NCI-H748 treated with DMSO at 0.1 percent for 48 hours (cell line): ENCODE data around the gene C19orf73.

Experiments
- DNase-seq: peaks from one replicate; lab custom pipeline; 2025; lab: John Stamatoyannopoulos, UW

C19orf73 gene

DNA sequence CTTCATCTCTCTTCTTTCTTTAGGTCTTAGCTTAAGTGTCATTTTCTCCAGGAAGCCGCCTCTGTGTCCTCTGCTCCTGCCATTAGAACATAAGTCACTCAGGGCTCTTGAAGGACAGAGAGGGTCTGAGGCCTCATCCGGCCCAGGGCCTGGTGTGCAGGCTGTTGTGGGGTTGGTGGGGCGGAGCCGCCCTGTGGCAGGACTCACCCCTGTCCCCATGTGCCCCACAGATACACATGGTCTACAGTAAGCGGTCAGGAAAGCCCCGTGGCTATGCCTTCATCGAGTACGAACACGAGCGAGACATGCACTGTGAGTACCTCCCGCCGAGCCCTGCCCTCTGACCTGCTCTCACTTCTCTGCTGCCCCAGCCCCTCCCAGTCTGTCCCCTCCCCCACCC is 17.8 kb downstream of the C19orf73 start:
- DNase-seq: no peak

DNA sequence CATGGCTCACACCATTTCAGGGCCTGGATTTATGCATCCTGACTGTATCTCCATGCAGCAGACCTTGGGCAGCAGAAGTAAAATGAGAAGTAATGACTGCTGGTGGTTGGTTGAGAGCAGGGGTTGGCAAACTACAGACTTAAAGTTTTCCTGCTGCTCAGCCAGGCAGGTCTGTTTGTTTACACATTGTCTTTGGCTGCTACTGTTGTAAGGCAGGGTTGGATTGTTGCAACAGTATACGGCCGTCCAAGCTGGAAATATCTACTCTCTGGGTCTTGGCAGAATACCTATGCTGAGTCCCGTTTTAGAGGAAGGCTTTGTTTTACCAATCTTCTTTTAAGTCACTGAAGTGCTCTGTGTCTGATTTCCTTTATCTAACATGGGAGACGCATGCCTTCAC is 20.1 kb downstream of the C19orf73 start:
- no peak for DNase-seq

DNA sequence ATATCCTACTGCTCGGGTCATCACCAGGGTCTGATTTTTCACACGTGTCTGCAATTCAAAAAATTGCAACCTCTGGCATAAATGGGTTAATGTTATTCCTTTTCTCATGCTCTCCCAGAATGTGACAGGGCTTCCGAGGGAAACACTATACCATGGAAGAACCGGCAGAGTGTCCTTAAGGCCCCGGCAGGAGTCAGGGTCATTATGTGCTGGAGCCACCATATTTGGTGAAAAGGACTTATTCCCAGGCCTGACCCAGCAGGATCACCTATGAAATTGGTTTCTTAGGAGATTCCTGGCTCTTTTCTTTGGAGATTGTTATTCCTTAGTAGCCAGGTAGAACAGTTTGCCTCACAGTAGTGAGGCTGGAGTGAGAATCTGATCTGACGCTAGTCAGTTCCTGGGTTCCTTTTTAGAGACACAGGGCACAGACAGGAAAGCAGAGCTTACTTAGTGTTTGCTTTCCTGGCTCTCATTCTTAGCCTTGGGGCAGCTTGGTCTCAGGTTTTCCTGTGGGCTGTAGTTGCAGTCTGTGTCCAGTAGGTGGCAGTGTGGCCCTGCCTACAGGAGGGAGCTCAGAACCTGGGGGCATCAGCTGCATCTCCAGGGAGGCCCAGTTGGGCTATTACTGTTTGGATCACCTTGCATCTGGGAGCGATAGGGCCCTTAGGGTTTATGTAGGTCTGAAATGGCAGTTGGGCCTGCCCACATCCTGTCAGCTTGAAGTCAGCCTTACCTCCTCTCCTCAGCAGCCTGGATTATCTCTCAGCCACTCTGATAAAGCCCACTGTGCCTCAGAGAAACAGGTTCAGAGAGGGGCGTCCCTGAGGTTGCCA is 21.3 kb downstream of the C19orf73 start:
- peak; percentile 81 for DNase-seq

DNA sequence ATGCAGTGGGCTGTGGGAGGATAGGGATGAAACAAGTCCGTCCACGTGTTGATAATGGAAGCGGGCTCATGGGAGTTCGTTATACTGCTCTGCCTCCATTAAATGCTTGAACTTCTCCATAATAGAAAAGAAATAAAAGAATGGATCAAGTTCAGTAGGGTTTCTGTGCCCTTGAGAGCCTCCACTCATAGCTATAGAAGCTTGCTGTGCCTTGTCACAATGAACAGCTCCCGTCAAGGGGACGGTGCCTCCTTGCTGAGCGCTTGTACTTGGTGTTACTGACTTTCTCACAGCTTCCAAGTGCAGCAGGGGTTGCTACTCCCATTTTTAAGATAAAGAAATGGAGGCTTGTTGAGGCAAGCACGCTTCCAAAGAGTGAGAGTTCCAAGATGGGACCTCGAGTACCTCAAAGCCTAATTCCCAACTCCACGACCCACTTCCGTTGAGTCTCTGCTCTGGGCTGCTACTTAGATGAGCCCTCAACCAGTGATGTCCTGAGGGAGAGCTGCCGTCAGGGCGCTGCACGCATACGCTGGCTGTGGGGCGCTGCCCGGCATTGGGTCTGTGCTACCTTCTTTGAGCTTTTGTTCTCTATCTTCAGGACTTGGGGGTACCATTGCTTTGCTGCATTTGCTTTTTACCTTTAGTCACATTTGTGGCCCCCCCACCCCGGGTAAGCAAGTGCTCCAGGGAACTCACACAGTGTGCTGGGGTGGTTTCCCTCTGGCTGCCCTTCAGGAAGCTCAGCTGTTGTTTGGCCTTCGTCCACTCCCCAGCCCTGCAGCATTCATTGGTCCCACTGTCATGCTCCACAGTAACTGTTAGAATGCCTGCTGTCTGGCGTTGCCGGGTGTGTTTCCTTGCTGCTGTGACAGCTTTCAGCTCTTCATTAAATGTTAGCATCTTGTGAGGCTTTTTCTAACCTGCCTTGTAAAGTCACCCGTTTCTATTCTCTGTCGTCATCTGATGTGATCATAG is 24.1 kb downstream of the C19orf73 start:
- no peak for DNase-seq

DNA sequence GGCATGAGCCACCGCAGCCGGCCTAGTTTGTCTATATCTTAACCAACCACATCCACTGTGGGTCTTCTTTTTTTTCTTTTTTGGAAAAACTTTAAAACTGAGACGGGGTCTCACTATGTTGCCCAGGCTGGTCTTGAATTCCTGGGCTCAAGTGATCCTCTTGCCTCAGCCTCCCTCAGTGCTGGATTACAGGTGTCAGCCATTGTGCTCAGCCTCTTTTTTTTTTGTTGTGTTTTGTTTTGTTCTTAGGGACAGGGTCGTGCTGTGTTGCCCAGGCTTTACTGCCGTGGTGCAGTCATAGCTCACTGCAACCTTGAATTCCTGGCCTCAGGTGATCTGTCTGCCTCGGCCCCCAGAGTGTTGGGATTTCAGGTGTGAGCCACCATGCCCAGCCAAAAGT is 26.3 kb downstream of the C19orf73 start:
- DNase-seq: no peak

DNA sequence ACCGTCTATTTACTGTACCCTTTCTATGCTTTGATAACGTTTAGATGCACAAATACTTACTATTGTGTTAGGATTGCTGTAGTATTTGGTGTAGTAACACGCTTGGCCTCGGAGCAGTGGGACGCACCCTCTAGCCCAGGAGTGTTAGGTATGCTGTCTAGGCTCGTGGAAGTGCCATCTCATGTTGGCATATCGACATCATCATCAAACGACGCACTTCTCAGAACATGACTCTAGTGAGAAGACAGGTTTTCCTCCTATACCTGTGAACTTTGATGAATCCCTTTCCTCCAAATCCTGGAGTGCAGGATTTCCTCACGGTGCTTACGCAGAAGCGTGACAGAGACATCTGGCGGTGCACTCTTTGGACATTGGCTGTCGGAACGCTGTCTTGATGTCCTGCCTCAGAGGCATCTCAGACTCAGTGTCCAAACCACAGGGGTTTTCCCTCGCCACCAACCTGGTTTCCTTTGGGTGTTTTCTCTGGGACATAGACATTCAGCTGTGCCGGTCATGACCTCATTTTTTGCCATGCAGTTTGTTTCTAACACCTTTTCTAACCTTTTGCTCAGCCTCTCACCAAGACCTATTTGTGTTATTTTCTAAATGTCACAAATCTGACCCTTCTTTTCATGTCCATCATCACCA is 27.4 kb downstream of the C19orf73 start:
- no peak for DNase-seq

DNA sequence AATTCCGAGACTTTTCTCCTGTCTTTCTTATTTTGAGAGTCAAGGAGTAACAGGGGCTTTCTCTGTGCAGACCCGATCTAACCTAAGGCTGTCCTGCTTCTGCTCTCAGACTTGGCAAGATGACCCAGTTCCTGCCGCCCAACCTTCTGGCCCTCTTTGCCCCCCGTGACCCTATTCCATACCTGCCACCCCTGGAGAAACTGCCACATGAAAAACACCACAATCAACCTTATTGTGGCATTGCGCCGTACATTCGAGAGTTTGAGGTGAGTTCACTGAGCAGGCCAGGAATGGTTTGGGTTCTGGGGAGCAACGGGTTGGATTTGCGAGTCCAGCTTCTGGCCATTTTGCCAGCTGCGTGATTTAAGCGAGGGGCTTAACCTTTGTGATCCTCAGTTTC is 32.6 kb downstream of the C19orf73 start:
- no peak for DNase-seq

DNA sequence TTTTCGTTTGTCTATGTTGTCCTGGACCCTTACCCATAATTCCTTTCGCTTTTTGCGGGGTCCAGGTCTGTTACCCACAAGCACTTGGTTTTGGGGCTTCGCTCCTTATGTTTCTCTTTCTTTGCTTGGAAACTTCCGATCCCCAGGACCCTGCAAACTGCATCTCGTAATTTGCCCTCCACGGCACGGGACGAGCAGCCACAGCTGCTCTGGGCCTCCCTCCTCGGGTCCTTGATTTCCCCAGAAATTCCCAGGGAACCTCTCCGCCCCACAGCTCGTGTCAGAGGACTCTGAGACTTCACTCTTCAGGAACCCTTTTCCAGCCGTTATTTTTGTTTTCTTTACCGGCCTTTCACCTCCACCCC is 33.1 kb downstream of the C19orf73 start:
- DNase-seq: no peak

DNA sequence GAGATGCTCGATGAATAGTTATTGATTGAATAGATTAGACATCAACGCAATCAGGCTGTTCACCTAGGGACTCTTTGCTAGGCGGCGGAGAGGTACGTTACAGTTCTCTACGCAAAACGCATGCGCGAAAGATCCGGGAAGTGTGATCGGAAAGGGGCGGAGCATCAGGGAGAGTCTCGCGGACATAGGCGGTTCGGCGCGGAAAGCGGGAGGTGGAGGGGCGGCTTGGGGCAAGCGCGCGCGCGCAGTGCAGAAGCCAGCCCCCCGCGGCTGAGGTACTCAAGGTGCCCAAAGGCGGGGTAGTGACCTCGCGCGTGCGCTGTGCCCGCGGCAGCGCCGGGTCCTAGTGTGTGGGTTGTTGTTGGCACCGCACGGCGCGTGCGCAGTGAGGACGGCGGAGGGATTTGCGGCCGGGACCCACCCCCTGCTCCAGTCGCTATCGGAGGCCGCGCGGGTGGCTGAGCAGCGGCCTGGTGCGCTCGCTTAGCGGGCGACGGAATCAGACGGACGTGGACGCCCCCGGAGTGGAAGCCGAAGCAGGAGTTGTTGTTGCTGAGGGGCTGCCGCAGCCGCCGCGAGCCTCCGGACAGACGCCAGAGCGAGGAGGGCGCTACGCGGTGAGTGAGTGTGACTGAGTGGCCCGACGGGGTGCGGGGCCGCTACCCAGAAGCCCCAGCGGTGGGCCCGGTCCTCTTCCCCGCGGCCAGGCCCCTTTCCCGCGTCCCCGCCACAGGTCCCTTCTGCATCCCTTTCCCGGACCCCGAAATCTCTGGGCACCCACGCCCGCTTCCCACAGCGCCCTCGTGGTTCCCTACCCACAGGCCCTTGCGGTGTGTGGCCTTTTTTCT is 33.7 kb downstream of the C19orf73 start, which contains the start of gene SNRNP70:
TSS of gene SNRNP70 (plus strand) at position 432 of the 848 bp plus-strand sequence. CDS start 964 bp downstream, outside the sequence.
- DNase-seq: peak; percentile 100

DNA sequence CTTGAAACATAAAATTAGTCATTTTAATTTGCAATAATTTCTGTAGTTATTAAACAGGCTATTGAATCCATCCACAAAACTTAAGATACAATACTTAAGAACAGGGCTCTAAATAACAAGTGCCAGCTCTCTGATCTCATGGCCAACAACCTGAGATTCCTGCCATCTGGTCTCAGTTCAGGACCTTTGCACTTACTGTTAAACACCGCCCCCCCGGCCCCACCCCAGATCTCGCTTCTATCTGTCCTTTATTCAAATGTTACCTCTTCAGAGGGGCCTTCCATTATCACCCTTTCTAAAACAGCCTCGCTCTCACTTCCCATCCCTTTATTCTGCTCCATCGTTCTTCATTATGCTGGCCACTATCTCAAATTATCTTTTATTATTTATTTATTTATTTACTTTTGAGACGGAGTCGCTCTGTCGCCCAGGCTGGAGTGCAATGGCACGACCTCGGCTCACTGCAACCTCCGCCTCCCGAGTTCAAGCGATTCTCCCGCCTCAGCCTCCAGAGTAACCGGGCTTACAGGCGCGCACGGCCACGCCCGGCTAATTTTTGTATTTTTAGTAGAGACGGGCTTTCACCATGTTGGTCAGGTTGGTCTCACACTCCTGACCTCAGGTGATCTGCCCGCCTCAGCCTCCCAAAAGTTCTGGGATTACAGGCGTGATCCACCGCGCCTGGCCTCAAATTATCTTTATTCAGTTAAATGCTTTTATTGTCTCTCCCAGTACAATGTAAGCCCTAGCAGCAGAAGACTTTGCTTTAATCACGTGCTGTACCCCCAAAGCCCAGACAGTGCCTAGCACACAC is 34.5 kb downstream of the C19orf73 start:
- DNase-seq: no peak

DNA sequence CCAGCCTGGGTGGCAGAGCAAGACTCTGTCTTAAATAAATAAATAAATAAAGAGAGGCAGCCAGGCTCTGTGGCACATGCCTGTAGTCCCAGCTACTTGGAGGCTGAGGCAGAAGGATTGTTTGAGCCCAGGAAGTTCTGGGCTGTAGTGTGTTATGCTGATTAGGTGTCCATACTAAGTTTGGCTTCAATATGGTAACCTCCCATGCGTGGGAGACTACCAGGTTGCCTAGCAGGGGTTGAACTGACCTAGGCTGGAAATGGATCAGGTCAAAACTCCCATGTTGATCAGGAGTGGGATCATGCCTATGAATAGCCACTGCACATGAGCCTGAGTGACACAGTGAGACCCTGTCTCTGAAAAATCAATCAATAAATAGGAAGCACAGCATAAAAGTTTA is 37.7 kb downstream of the C19orf73 start:
- no peak for DNase-seq

DNA sequence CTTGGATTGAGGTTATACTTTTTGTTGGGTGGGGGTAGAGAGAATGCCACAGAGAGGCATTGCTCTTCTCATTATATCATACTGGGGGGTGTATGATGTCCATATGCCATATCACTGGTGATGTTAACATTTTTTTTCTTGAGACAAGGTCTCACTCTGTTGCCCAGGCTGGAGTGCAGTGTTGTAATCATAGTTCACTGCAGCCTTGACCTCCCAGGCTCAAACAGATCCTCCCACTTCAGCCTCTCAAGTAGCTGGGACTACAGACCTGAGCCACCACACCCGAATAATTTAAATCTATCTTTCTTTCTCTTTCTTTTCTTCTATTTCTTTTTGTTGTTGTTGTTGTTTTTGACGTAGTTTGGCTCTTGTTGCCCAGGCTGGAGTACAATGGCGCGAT is 38.6 kb downstream of the C19orf73 start:
- no peak for DNase-seq

DNA sequence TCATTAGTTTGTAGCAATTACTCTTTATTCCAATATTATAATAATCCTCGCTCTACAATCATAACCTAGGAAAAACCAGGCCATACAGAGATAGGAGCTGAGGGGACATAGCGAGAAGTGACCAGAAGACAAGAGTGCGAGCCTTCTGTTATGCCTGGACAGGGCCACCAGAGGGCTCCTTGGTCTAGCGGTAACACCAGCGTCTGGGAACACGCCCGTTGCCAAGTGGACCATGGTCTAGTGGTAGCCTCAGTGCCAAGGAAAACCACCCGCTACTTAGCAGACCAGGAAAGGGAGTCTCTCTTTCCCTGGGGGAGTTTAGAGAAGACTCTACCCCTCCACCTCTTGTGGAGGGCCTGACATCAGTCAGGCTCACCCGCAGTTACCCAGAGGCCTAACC is 44.1 kb downstream of the C19orf73 start:
- DNase-seq: peak; percentile 24

DNA sequence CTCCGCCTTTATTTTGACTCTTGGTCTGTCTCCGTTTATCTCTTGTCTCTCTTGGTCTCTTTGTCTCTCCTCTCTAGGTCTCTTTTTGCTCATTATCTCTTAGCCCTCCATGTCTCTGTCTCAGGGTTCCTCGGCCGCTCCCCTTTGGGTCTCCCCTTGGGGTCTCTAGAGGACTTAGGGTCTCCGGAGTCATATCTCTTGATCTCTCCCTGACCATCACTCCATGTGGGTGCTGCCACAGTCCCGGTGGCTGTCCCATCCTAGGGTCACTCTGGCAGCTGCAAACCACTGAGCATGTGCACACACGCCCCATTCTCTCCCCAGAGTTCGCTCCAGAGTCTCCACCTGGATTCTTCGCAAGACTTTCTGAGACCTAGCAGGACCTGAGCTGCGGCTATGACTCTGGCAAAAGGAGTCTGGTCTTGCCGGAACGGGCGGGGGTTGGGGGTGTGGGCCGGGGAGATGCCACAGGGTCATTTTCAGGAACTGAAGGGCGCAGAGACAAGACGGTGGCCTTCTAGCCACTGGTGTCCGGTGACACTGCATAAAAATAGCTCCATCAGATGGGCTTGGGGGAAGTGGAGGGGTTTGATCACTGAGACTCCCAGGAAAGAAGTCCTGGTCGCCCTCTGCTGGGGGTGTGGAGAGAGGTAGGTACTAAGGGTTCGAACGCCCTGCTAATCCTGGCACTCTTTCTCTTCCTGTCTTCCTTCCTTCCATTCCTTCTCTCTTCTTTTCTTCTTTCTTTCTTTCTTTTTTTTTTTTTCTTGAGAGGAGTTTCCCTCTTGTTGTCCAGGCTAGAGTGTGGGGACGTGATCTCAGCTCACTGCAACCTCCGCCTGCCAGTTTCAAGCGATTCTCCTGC is 45.2 kb downstream of the C19orf73 start:
- DNase-seq: no peak

DNA sequence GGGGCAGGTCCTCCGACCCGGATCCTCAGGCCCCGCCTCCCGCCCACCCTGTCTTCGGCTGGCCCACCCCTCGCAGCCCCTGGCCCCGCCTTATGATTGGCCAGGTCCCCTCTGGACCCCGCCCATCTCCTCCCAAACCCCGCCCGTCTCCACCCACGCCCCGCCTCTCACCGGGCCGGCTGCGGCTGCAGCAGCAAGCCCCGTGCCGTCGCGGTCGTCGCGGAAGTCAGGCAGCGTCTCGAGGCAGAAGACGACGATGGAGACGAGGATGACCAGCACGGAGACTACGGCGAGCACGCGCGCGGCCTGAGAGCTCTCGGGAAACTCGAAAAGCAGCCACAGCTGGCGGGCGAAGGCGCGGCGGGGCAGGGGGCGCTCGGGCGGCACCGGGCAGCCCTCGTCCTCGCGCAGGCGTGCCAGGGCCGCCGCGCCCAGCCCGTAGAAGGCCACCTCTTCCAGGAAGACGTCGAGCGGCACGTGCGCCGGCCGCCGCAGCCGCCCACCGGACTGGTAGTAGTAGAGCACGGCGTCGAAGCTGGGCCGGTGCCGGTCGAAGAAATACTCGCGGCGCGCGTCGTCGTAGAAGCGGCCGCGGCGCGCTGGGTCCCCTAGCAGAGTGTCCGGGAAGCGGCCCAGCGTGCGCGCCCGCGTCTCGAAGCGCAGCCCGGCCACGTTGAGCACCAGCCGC is 46.9 kb downstream of the C19orf73 start:
- no peak for DNase-seq

DNA sequence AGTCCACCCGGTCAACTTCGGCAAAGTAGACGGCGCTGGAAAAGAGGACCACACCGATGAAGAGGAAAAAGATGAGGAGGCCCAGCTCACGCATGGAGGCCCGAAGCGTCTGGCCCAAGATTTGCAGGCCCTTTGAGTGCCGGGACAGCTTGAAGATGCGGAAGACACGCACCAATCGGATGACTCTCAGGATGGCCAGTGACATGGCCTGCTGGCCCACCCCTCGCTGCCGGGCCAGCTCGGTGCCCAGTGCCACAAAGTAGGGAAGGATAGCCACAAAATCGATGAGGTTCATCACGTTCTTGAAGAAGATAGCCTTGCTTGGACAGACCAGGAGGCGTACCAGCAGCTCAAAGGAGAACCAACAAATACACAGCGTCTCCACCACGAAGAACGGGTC is 48.5 kb downstream of the C19orf73 start:
- no peak for DNase-seq

DNA sequence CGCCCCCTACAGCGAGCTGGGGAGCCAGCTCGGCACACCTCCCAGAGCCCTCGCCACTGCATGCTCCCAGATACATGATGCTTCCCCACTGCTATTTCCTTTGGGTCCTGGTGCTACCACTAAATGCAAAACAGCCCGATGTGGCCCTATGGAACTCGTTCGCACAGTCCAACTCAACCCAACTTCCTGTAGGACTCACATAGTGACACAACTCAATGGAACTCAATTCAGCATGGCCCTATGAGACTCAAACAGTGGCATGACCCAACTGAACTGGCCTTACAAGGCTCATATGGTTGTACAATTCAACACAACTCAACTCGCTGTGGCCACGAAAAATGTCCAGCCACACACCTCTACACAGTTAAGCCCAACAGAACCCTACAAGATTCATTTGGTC is 49.9 kb downstream of the C19orf73 start:
- no peak for DNase-seq
